Neural cell (in vitro differentiated cells): ENCODE measurements around the gene ATP5F1D. TPM values are rescaled to one million over a fixed set of nuclear protein-coding genes. Genes with fewer than 3 reads are reported as not detected.

Source experiments
- H2AFZ ChIP-seq: fragments of 200-600, 300-800 bp; sonication (generic), shearing (Covaris generic); 2 replicates; pipeline ENCODE4 v1.6.0; 2014; ENCODE audit warnings: low read depth, mild to moderate bottlenecking, antibody characterized with exemption, low read length, moderate library complexity
- H3F3A ChIP-seq: fragments of 200-600 bp; shearing (Covaris generic); 2 replicates; pipeline ENCODE4 v1.6.1; 2016; ENCODE audit warnings: mild to moderate bottlenecking, moderate library complexity, mixed read lengths, antibody characterized with exemption, low read length; ENCODE audit not compliant: insufficient read depth, poor library complexity, severe bottlenecking
- H3K27ac ChIP-seq: fragments of 200-600, 300-800 bp; sonication (generic), shearing (Covaris generic); 2 replicates; pipeline ENCODE4 v1.5.1; 2014; ENCODE audit warnings: mild to moderate bottlenecking, low read length, moderate library complexity
- H3K27me3 ChIP-seq: fragments of 300-800, 200-600 bp; sonication (generic), shearing (Covaris generic); 2 replicates; pipeline ENCODE4 v1.6.0; 2014; ENCODE audit warnings: mild to moderate bottlenecking, low read depth, low read length, moderate library complexity; ENCODE audit not compliant: insufficient read depth
- H3K36me3 ChIP-seq: fragments of 300-800, 200-600 bp; sonication (generic), shearing (Covaris generic); 2 replicates; pipeline ENCODE4 v1.5.1; 2014; ENCODE audit warnings: mild to moderate bottlenecking, antibody characterized with exemption, low read length, moderate library complexity; ENCODE audit not compliant: insufficient read depth
- H3K4me2 ChIP-seq: fragments of 300-800, 200-600 bp; sonication (generic), shearing (Covaris generic); 2 replicates; pipeline ENCODE4 v1.6.0; 2014; ENCODE audit warnings: mild to moderate bottlenecking, low read length
- H3K4me3 ChIP-seq: fragments of 300-800, 200-600 bp; sonication (generic), shearing (Covaris generic); 2 replicates; pipeline ENCODE4 v1.5.1; 2014; ENCODE audit warnings: mild to moderate bottlenecking, low read length, moderate library complexity
- H3K79me2 ChIP-seq: fragments of 200-600 bp; shearing (Covaris generic); replicated peaks from 2 replicates; pipeline ENCODE4 v1.6.0; 2014; ENCODE audit warnings: mild to moderate bottlenecking, low read length, moderate library complexity; ENCODE audit not compliant: insufficient read depth
- H3K9ac ChIP-seq: fragments of 300-800, 200-600 bp; sonication (generic), shearing (Covaris generic); 2 replicates; pipeline ENCODE4 v1.6.1; 2016; ENCODE audit warnings: mild to moderate bottlenecking, low read length, mixed read lengths
- H3K9me2 ChIP-seq: fragments of 200-600 bp; shearing (Covaris generic); 2 replicates; pipeline ENCODE4 v1.6.1; 2016; ENCODE audit warnings: mild to moderate bottlenecking, low read length, mixed read lengths; ENCODE audit not compliant: insufficient read depth
- H3K9me3 ChIP-seq: fragments of 200-600, 300-800 bp; sonication (generic), shearing (Covaris generic); 2 replicates; pipeline ENCODE4 v1.6.1; 2016; ENCODE audit warnings: mild to moderate bottlenecking, mixed run types, low read length, moderate library complexity, mixed read lengths
- H4K20me1 ChIP-seq: fragments of 200-600 bp; shearing (Covaris generic); 2 replicates; pipeline ENCODE4 v1.6.1; 2016; ENCODE audit warnings: mild to moderate bottlenecking, mixed run types; ENCODE audit not compliant: insufficient read depth
- CTCF ChIP-seq: fragments of 450-650 bp; IDR thresholded peaks from 2 replicates; pipeline ENCODE4 v1.5.1; 2014; ENCODE audit warnings: antibody characterized with exemption, mild to moderate bottlenecking, moderate library complexity; ENCODE audit not compliant: poor library complexity, severe bottlenecking
- EP300 ChIP-seq: fragments of 450-650 bp; conservative IDR thresholded peaks from 2 replicates; pipeline ENCODE4 v1.6.1; 2014; ENCODE audit warnings: antibody characterized with exemption, mild to moderate bottlenecking, moderate library complexity; ENCODE audit not compliant: poor library complexity, severe bottlenecking
- EZH2 ChIP-seq: fragments of 200-600, 300-800 bp; shearing (Covaris generic), sonication (generic); IDR thresholded peaks from 2 replicates; pipeline ENCODE4 v1.6.1; 2014; ENCODE audit warnings: antibody characterized with exemption, low read length, borderline replicate concordance, mild to moderate bottlenecking; ENCODE audit not compliant: insufficient read depth, poor library complexity, severe bottlenecking
- MXI1 ChIP-seq: fragments of 450-650 bp; conservative IDR thresholded peaks from 2 replicates; pipeline ENCODE4 v1.6.1; 2014; ENCODE audit warnings: antibody characterized with exemption, mild to moderate bottlenecking; ENCODE audit not compliant: poor library complexity, severe bottlenecking
- POLR2AphosphoS5 ChIP-seq: IDR thresholded peaks from 2 replicates; pipeline ENCODE4 v1.6.1; 2012
- RAD21 ChIP-seq: fragments of 450-650 bp; conservative IDR thresholded peaks from 2 replicates; pipeline ENCODE4 v1.6.1; 2014; ENCODE audit warnings: antibody characterized with exemption, mild to moderate bottlenecking, moderate library complexity
- REST ChIP-seq: IDR thresholded peaks from 2 replicates; pipeline ENCODE4 v1.6.1; 2012; ENCODE audit warnings: borderline replicate concordance
- SMC3 ChIP-seq: fragments of 450-650 bp; conservative IDR thresholded peaks from 2 replicates; pipeline ENCODE4 v1.6.1; 2014; ENCODE audit warnings: antibody characterized with exemption, mild to moderate bottlenecking, moderate library complexity; ENCODE audit not compliant: poor library complexity
- TAF1 ChIP-seq: IDR thresholded peaks from 2 replicates; pipeline ENCODE4 v1.6.1; 2012; ENCODE audit warnings: low read depth
- polyA plus RNA-seq: library from polyadenylated mRNA; depleted of rRNA; stranded (reverse); fragments of >200 nt; gene quantifications from 2 replicates; pipeline ENCODE4 v1.2.3, GENCODE V29; 2014

Gene ATP5F1D
- polyA plus RNA-seq, 1 donor from 2014 or later = 47.8 TPM

- Histone ChIP-seq H3K9me2 (no peaks in the 10 kb centered on the region), H3K4me3 (peak overlapping the region; percentile 71), H3K9me3 (no peaks in the 10 kb centered on the region), H3F3A (no peaks in the 10 kb centered on the region), H3K4me2 (peak overlapping the region; percentile 99), H3K9ac (peak overlapping the region; percentile 90), H3K27me3 (no peaks in the 10 kb centered on the region), H3K27ac (peak overlapping the region; percentile 82), H3K36me3 (peaks cover 5% of the 10 kb centered on the region), H2AFZ (no peak overlapping the region), H3K79me2 (peaks cover 35% of the 10 kb centered on the region), H4K20me1 (peaks cover 20% of the 10 kb centered on the region)
- TF ChIP-seq TAF1 = no peak
- no peak for TF ChIP-seq EZH2
- no peak for TF ChIP-seq CTCF
- no peak for TF ChIP-seq MXI1
- no peak for TF ChIP-seq EP300
- TF ChIP-seq POLR2AphosphoS5 = no peak
- no peak for TF ChIP-seq SMC3
- TF ChIP-seq REST = no peak
- no peak for TF ChIP-seq RAD21
Observed at GRCh38 chr19:1270213-1270853, 28.8 kb downstream of the ATP5F1D start.

GRCh38 chr19:1270854-1271527 is 29.4 kb downstream of the ATP5F1D start:
- no peaks in the 10 kb centered on the region for H3K9me3 ChIP-seq
- peak overlapping the region; percentile 82 for H3K27ac ChIP-seq
- H3K79me2 ChIP-seq = peaks cover 35% of the 10 kb centered on the region
- H3K4me3 ChIP-seq = peak overlapping the region; percentile 71
- no peaks in the 10 kb centered on the region for H3K9me2 ChIP-seq
- TF ChIP-seq CTCF (no peak), TAF1 (no peak), RAD21 (no peak), EP300 (no peak), REST (no peak), SMC3 (no peak), MXI1 (no peak), POLR2AphosphoS5 (no peak), EZH2 (no peak)
- H3K4me2 ChIP-seq = peak overlapping the region; percentile 99
- H3K36me3 ChIP-seq = peaks cover 5% of the 10 kb centered on the region
- no peak overlapping the region for H2AFZ ChIP-seq
- peak overlapping the region; percentile 90 for H3K9ac ChIP-seq
- H3K27me3 ChIP-seq = no peaks in the 10 kb centered on the region
- H3F3A ChIP-seq = no peaks in the 10 kb centered on the region
- peaks cover 20% of the 10 kb centered on the region for H4K20me1 ChIP-seq
